HL-60/S4 (cell line): ENCODE results near the gene EFNA2.

Source experiments
- in situ Hi-C: fragments of 300-500 bp; cut with MboI; formaldehyde crosslinking; loops from 2 replicates; pipeline ENCODE4 v1.14.3; 2022; ENCODE audit warnings: low sequenced_read_pairs

Gene EFNA2

DNA sequence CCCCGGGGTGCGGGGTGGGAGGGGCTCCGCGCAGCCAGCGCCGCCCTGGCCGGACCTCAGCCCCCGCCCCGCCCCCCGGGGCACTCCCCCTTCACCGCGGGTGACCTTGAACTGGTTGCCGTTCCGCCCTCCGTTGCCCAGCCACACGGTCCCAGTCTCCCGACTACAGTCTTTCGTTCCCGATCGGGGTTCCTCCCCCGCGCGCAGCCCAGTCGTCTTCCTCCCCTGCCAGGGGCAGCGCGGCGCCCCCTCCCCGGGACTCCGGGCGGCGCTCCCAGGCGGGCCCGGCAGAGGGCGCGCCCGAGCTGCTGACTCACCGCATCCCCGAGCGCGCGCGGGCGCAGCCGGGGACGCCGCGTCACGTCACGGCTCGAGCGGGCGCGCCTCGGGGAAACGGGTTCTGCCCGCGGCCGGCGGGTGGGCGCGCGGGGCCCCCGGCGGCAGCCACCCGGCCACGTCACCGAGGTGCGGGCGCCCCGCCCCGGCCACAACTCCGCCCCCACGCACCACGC is 36.8 kb upstream of the EFNA2 start:
- in situ Hi-C loops, result loop anchor here (10.0 kb wide), 1 partner anchor 324 kb away; the partner anchor contains the start of gene ARID3A

- in situ Hi-C loops, result loop anchor here (10.0 kb wide), 1 partner anchor 325 kb away; the partner anchor contains the start of gene ARID3A
These were observed 36.2 kb upstream of the EFNA2 start for GRCh38 chr19:1249298-1249989.

GRCh38 chr19:1249990-1250436 is 35.7 kb upstream of the EFNA2 start:
- in situ Hi-C loops, result loop anchor here (10.0 kb wide), 1 partner anchor 325 kb away; the partner anchor contains the start of gene ARID3A

- in situ Hi-C loops, result no loop called here
These were observed 35.0 kb upstream of the EFNA2 start for GRCh38 chr19:1250437-1251260.

DNA sequence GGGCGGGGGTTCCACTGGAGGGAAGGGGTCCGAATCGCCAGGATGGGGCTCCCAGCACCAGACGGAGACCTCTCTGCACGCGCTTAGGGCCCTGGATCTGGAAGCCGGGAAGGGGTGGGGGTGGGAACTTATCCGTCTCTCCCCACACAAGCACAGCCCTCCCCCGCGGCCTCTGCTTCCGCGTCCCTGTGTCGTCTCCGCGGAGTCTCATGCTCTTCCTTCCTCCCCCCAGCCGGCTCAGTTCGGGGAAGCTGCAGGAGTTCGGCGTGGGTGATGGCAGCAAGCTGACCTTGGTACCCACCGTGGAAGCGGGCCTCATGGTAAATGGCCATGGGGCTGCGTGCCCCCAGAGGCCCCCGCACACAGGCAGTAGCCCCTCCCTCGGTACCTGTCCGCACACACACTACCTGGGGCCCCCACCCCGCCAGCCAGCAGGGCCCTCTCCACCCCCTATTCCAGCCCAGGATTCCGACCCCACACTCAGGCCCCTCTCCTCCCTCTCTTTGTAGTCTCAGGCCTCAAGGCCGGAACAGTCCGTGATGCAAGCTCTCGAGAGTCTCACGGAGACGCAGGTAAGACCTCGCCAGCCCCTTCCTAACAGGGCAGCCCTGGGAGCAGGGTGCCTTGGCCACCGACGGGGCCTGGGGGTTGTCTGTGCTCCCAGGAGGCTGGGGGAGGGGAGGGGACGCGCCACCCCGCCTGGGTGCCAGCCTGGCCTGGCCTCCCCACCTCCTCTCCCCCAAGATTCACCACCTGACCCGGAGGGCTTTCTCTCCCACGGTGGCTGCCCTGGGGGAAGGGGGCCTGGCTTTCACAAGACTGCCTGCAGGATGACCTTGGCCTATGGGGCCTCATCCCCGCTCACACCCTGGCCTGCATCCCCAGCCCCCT is 34.1 kb upstream of the EFNA2 start:
- in situ Hi-C loops, result no loop called here

GRCh38 chr19:1252221-1252820 is 33.4 kb upstream of the EFNA2 start:
- in situ Hi-C loops, result no loop called here

DNA sequence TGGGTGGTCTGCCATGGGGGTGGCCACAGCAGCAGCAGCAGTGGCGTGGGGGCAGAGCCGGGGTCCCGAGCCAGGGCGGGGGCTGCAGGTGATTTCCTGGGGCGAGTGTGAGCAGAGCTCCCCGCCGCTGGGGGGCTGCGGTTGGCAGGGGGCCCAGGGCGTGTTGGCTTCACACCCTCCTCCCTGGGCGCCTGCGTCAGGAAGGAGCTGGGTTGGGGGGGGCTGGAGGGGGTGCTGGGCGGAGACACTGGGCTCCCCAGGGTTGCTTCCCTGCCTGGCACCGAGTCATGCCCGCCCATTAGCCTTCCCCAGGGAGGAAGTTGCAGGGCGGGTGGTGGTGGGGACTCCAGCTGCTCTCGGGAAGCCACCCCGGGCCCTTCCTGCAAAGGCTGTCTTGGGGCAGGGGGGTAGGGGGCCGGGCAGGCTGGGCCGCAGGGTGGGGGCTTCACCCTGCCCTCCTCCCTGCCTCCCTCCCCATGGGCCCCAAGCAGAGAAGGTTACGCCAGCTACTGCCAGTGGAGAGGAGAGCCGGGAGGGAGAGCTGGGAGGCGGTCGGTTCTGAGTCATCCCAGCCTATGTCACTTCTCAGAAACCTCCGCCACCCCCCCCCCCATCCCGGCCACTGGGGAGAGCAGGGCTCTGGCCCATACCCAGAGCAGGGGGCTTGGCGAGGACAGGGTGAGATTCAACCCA is 32.7 kb upstream of the EFNA2 start:
- in situ Hi-C loops, result no loop called here

DNA sequence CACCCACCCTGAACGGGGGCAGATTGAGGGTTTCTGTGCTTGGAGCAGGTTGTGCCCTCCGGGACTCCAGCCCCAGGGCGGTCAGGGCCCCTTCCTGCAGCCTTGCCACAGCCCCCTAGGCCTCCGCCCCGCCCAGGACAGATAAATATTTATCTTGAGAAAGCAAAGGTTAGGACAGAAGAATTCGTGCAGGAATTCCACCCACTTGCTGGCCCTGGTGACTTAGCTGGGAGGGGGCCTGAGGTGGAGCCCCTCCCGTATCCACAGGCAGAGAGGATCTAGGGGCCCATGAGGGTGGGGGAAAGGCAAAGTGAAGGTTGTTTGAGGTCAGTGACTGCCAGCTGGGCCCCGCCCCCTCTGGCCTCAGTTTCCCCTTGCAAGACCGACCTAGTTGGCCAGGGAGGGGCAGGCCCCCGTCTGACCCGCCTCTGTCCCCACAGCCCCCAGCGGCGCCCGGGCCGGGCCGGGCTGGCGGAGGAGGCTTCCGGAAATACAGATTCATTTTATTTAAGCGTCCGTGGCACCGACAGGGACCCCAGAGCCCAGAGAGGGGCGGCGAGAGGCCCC is 32.1 kb upstream of the EFNA2 start:
- in situ Hi-C loops, result no loop called here

GRCh38 chr19:1254081-1254527 is 31.6 kb upstream of the EFNA2 start:
- in situ Hi-C loops, result no loop called here

- in situ Hi-C loops, result no loop called here
These were observed 31.0 kb upstream of the EFNA2 start for GRCh38 chr19:1254530-1255185.

- in situ Hi-C loops, result no loop called here
These were observed 30.2 kb upstream of the EFNA2 start for GRCh38 chr19:1255186-1256161.

DNA sequence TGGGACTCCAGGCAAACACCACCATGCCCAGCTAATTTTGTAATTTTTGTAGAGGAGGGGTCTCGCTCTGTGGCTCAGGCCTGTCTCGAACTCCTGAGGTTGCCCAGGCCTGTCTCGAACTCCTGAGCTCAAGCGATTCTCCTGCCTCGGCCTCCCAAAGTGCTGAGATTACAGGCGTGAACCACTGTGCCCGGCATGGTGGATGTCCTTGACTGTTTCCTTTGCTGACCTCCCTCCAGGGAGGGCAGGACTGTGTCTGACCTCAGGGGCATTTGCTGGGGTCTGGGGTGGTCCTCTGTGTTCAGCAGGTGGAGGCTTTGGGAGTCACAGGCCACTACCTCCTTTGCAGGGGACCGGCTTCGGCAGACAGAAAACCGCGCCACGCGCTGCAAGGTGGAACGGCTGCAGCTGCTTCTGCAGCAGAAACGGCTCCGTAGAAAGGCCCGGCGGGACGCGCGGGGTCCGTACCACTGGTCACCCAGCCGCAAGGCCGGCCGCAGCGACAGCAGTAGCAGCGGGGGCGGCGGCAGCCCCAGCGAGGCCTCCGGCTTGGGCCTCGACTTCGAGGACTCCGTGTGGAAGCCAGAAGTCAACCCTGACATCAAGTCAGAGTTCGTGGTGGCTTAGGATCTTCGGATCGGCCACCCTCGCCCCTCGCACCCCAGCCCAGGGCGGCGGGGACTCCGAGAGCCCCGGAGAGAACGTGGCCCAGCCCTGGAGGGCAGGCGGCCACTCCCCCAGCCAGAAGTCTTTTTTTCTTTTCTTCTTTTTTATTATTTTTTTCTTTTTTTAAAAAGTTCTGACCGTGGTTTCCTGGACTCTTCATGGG is 28.8 kb upstream of the EFNA2 start:
- in situ Hi-C loops, result no loop called here

GRCh38 chr19:1257475-1258162 is 28.1 kb upstream of the EFNA2 start:
- in situ Hi-C loops, result no loop called here

DNA sequence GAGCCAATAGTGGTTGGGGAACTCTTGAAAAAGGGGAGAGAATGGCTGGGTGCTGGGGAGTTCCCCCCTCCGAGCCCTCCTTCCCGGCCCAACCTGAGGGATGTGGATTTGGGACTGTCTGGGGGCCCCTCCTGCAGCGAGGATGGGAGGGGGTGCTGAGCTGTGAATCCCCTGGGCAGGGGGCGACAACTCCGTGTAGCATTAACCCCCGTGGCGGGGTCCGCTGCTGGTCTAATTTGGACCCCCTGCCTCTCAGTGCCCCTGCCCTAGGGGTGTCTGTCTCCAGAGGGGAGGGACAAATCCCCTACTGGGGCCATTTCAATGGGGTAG is 27.5 kb upstream of the EFNA2 start:
- in situ Hi-C loops, result no loop called here

DNA sequence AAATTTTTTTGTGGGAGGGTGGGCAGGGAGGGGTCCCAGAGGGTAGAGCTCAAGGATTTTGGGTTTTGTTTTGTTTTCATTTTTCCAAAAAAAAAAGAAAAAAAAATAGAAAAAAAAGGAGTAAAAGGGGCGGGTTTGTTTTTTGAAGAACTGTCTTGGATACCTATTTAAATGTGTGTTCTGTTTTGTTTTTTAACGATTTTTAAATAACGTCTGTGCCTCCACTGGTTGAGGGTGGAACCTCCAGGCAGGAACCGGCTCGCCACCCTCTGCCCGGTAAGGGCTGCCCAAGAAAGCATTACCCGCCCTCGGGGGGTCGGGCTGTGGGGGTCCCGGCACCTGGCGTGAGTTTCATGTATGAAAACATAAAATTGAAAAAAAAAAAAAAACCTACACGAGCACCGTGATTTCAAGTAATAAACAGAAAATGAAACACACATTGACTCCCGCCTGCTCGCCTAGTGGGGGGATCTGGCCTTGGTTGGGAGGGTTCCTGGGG is 26.9 kb upstream of the EFNA2 start:
- in situ Hi-C loops, result no loop called here

GRCh38 chr19:1259206-1259875 is 26.3 kb upstream of the EFNA2 start:
- in situ Hi-C loops, result no loop called here
